HFFc6 (cell line): Measurements from ENCODE around the gene FSTL5. TPM values are rescaled to one million over a fixed set of nuclear protein-coding genes. Genes with fewer than 3 reads are reported as not detected.

Experiments
- DNase-seq: peaks from one replicate; pipeline ENCODE4 v3.0.0-alpha.2; 2018
- H3K27ac Mint-ChIP-seq: 2 replicates; pipeline ENCODE4 v1.8.0; 2020; ENCODE audit warnings: mild to moderate bottlenecking, mixed read lengths
- H3K27me3 Mint-ChIP-seq: 2 replicates; pipeline ENCODE4 v1.8.0; 2021; ENCODE audit warnings: mild to moderate bottlenecking, moderate library complexity, mixed read lengths; ENCODE audit not compliant: insufficient read depth
- H3K36me3 Mint-ChIP-seq: 2 replicates; pipeline ENCODE4 v1.8.0; 2021; ENCODE audit warnings: low read depth, mixed read lengths
- H3K4me1 Mint-ChIP-seq: 2 replicates; pipeline ENCODE4 v1.8.0; 2020; ENCODE audit warnings: low read depth, mixed read lengths
- H3K4me3 Mint-ChIP-seq: 2 replicates; pipeline ENCODE4 v1.8.0; 2020; ENCODE audit warnings: mild to moderate bottlenecking, moderate library complexity, mixed read lengths
- H3K9me3 Mint-ChIP-seq: 2 replicates; pipeline ENCODE4 v1.8.0; 2020; ENCODE audit warnings: mild to moderate bottlenecking, mixed read lengths
- CTCF ChIP-seq: fragments of 200-600 bp; sonication (generic); IDR thresholded peaks from 2 replicates; pipeline ENCODE4 v1.5.0; 2021; ENCODE audit warnings: antibody characterized with exemption, mild to moderate bottlenecking
- total RNA-seq, 6 experiments: library from RNA; stranded (reverse); fragmentation: NEBNext Ultra II Directional; extraction: Animal tissue kit (Norgen Biotek cat#: 25700); gene quantifications; 2 replicates in 1 of 6; 3 replicates in 5 of 6; pipeline ENCODE4 v1.2.3, GENCODE V29; 2021

The FSTL5 gene
- total RNA-seq, 6 experiments from 2014 or later = not detected

DNA sequence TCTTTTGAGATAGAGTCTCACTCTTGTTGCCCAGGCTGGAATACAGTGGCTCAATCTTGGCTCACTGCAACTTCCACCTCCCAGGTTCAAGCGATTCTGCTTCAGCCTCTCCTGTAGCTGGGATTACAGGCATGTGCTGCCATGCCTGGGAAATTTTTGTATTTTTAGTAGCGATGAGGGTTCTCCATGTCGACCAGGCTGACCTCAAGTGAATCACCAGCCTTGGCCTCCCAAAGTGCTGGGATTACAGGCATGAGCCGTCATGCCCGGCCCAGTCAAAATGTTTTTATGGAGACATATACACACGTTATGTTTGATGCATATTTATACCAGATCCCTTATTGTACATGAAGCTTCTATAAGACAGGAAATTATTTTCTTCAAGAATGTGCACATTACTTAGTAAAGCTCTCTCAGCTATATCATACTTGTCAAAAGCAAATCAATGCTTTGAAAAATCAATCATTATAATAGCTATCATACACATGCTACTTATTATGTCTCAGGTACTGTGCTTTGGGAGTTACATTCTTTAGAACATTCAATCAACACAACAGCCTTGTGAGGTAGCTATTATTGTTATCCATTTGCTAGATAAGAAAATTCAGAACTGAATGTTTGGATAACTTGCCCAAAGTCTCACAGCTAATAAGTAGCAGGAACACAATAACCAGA lies 269.2 kb downstream of the FSTL5 start:
- Mint-ChIP-seq H3K4me3 (no peak overlapping the region), H3K27ac (no peak overlapping the region), H3K9me3 (peaks cover 24% of the 10 kb centered on the region), H3K27me3 (no peaks in the 10 kb centered on the region), H3K36me3 (no peaks in the 10 kb centered on the region), H3K4me1 (no peaks in the 10 kb centered on the region)
- no peak for DNase-seq
- no peak for TF ChIP-seq CTCF

- no peak overlapping the region for H3K27ac Mint-ChIP-seq
- H3K27me3 Mint-ChIP-seq = no peaks in the 10 kb centered on the region
- peaks cover 20% of the 10 kb centered on the region for H3K9me3 Mint-ChIP-seq
- H3K4me3 Mint-ChIP-seq = no peak overlapping the region
- H3K4me1 Mint-ChIP-seq = no peaks in the 10 kb centered on the region
- no peaks in the 10 kb centered on the region for H3K36me3 Mint-ChIP-seq
- no peak for DNase-seq
- no peak for TF ChIP-seq CTCF
These were observed 269.8 kb downstream of the FSTL5 start for GRCh38 chr4:161894014-161894413.

- TF ChIP-seq CTCF = no peak
- DNase-seq = no peak
- Mint-ChIP-seq H3K9me3 (peaks cover 16% of the 10 kb centered on the region), H3K27me3 (no peaks in the 10 kb centered on the region), H3K36me3 (no peaks in the 10 kb centered on the region), H3K27ac (no peak overlapping the region), H3K4me1 (no peaks in the 10 kb centered on the region), H3K4me3 (no peak overlapping the region)
These were observed 270.2 kb downstream of the FSTL5 start for GRCh38 chr4:161893566-161893965.

DNA sequence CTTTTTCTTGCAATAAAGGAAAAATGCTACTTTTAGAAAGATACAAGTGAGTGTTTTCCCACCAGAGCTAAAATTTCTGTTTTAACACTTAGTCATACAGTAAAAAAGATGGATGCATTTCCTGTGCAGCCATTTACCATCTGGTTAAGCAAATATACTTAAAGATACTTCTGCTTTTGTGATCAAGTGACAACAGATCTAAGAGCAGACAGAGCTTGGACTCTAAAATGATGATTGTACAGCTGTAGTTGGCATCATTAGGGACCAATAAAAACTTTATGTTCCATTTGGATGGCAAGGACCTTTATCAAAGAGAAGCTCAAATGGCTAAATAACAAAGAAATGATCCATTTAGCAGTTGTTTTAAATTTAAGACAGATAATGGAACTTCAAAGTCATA lies 270.8 kb downstream of the FSTL5 start:
- DNase-seq = no peak
- TF ChIP-seq CTCF = no peak
- Mint-ChIP-seq H3K27ac (no peak overlapping the region), H3K36me3 (no peaks in the 10 kb centered on the region), H3K27me3 (no peaks in the 10 kb centered on the region), H3K9me3 (peaks cover 19% of the 10 kb centered on the region), H3K4me3 (no peak overlapping the region), H3K4me1 (no peaks in the 10 kb centered on the region)

DNA sequence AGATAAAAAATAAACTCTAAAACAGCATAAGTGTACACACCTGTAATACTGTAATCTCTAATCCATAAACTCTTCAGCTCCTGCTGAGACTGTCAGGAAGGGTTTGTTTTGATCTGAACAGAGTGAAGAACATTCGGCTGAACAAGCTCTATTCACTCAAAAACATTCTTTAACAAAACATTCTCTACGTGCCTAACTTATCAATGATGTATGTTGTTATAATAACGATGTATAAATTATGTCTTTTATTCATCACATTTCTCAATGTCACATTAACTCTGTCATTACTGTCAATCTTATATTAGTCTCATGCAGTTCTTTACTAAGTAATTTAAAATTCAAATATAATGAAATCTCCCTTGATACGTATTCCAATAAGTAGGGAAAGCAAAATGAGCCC lies 280.6 kb downstream of the FSTL5 start:
- H3K36me3 Mint-ChIP-seq = no peaks in the 10 kb centered on the region
- TF ChIP-seq CTCF = no peak
- no peak overlapping the region for H3K27ac Mint-ChIP-seq
- no peak for DNase-seq
- H3K27me3 Mint-ChIP-seq = no peaks in the 10 kb centered on the region
- no peaks in the 10 kb centered on the region for H3K4me1 Mint-ChIP-seq
- H3K4me3 Mint-ChIP-seq = no peak overlapping the region
- H3K9me3 Mint-ChIP-seq = peaks cover 30% of the 10 kb centered on the region
